GM21367 (cell line): ENCODE measurements around the gene FMNL1.

Experiments
- ATAC-seq: cut with Tn5 transposase; IDR thresholded peaks from one replicate; pipeline ENCODE4 v1.9.1; 2021; ENCODE audit not compliant: unreplicated experiment

FMNL1 gene

DNA sequence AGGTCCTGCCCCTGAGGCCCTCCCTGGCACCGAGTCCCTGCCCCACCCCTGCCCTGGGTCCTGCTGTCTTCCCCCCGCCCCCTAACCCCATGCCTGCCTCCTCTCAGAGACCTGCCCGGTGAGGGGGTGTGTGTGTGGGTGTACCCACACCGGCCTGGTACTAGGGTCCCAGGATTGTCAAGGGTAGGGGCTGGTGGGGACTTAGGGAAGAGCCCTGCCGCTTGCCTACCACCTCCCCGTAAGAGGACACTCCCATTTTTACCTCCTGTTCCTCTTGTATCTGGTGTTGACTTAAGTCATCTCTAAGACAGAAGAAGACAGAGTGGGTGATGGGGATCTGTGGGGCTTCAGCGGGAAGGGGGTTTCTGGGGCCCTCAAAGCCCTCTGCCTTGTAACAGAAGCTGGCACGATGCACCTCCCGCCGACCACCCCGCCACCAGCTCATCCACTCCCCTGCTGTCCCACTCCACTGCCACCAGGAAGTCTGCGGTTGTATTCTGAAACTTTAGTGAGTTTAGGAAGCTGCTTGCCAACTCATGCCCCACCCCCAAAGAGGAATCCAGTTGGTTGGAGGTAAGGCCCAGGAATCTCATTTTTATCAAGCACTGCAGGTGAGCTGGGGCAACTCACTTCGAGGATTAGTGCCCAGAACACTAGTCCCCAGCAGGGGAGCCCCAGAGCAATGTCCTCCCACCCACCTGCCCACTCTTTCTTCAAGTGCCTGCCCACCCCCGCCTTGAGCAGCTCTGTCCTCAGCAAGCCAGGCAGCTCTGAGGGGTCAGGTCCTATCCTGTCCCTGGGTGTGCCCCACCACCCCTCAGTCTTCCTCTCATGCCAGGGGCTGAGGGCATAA, 34.7 kb downstream of the FMNL1 start:
- ATAC-seq, result no peak

- ATAC-seq, result no peak
Observed at GRCh38 chr17:45257115-45257514, 35.4 kb downstream of the FMNL1 start.

GRCh38 chr17:45258981-45259380, 37.3 kb downstream of the FMNL1 start:
- no peak for ATAC-seq

GRCh38 chr17:45260204-45260783, 38.6 kb downstream of the FMNL1 start:
- no peak for ATAC-seq

GRCh38 chr17:45261577-45262515, 40.2 kb downstream of the FMNL1 start, which contains the start of gene SPATA32:
TSS of gene SPATA32 (minus strand) at chr17:45262094. CDS start at chr17:45262016, 78 bp downstream.
- no peak for ATAC-seq

DNA sequence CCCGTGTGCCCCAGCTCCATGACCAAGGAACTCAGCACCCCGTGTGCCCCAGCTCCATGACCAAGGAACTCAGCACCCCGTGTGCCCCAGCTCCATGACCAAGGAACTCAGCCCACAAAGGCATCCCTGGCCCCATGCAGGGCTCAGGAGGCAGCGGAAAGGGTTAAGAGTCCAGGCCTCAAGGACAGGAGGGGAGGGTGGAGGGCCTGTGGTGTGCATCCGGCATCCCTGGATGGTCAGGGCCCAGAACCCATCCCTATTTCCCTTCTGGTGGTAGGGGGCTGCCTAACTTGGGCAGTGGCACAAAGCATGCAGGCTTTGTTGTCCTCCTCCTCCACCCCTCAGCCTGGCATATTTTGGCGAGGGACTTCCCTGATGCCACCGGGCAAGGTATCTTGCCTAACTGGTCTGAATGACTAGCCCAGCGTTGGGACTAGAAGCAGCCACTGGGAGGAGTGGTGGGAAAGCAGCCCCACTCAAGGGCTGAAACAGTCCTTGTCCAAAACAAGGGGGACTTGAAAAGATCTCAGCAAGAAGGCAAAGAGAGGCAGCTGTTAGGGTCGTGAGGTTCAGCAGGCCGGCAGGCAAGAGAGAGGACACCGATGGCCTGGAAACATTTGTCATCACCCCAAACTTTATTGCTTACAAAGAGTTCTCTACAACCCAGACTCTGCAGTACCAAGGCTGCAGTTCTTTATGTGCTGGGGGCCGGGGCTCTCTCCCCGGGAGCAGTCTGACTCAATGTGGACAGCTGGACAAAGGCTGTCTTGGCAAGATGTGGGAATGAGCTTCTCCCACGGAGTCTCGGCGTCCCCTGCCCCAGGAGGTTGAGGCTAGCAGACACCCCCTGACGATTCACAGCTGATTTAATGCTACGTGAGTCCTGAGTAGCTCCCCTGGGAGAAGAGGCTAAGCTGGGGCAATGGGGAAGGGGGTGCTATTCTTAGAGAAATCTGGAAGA, 41.1 kb downstream of the FMNL1 start:
- no peak for ATAC-seq

DNA sequence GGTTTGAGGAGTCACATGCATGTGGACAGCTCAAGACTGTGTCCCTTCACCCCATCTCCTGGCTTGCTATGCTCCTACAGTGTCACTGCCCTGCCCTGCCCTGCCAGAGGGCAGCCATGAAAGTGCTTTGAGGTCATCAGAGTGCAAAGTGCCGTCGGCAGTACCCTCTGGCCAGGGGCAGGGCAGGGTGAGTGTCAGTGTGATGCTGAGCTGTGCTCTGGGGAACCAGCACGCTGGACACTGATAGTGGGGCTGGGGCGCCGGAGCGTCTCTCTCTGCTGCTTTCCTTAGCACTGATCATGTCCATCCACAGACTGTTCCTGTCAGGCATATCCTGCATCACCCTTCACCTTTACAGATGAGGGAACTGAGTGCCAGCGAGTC, 41.8 kb downstream of the FMNL1 start:
- ATAC-seq, result no peak

DNA sequence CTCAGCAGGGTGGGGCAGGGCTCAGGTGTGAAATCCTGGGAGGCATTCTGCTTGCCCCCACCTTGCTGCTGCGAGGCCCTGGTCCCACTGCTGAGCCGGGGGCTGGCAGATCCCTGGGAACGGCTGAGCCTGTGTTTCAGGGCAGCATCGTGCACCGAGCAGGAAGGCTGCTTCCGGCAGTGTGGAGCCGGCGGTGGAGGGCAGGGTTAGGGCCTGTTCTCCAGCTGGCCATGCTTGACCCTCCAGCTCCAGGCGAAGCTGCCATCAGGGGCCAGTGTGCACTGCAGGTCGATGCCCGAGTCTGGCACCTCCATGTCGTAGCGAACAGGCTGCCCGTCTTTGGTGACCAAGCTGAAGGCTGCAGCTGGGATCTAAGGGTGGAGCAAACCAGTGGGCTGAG, 42.7 kb downstream of the FMNL1 start:
- ATAC-seq, result no peak

DNA sequence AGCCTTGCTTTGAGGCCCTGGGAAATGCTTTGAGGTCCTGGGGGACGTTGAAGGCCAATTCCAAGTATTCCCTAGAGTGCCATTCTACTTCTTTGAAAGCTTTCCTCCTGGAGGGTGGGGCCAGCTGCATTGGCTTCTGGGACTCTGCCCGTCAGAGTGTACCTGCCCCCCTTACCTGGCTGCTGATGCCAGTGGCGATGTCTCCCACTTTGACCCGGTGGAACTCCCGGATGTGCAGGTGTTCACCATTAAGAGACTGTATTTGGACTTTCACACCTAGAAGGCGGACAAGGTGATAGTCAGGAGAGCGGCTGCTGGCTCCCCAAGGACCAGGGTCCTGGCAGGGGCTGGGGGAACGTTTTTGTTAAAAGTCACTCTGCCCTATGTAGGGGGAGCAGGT, 43.3 kb downstream of the FMNL1 start:
- ATAC-seq, result no peak

DNA sequence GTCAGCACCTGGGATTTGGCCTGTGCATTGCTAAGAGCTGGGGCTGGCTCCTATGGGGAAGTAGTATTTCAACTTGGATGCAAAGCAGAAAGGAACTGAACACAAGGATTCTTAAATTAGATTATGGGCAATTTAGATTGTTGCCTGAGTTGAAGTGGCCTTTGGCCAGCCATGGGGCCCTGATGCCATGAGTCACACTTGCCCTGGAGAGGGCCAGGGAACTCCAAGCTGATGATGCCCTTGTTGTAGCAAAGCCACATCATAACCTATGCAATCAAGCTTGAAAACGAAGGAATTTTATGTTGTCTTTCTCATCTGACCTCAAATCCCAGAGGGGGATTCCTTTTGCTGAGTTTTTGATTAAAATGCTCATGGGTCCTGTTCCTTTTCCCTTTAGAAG, 44.1 kb downstream of the FMNL1 start:
- no peak for ATAC-seq

GRCh38 chr17:45266372-45266926, 44.8 kb downstream of the FMNL1 start:
- ATAC-seq, result no peak

- no peak for ATAC-seq
Observed at GRCh38 chr17:45267436-45268055, 45.9 kb downstream of the FMNL1 start.

- no peak for ATAC-seq
Observed at GRCh38 chr17:45269912-45270311, 48.2 kb downstream of the FMNL1 start.

DNA sequence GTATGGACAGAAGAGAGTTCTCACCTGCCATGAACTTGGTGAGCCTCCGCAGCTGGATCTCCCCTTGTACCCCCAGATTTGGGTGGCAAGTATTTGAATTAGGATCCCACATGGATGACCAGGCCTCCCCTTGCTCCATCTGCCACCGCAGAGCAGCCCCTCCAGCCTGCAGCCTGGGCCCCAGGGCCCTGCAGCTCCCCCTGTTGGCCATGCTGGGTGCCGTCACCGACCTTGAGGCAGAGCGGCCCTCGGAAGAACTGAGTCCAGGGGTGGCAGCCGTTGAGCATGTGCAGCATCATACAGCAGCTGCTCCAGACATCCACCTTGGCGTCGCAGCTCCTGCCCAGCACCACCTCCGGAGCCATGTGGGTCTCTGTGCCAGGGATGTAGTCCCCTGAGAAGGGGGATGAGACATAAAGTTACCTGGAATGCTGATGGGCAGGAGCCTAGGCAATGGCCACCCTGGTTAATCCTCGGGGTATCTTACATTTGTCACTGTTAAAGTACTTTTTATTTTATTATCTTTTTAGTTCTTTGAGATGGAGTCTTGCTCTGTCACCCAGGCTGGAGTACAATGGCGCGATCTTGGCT, 49.2 kb downstream of the FMNL1 start:
- ATAC-seq, result no peak

- ATAC-seq, result no peak
Observed at GRCh38 chr17:45271603-45272002, 49.9 kb downstream of the FMNL1 start.

DNA sequence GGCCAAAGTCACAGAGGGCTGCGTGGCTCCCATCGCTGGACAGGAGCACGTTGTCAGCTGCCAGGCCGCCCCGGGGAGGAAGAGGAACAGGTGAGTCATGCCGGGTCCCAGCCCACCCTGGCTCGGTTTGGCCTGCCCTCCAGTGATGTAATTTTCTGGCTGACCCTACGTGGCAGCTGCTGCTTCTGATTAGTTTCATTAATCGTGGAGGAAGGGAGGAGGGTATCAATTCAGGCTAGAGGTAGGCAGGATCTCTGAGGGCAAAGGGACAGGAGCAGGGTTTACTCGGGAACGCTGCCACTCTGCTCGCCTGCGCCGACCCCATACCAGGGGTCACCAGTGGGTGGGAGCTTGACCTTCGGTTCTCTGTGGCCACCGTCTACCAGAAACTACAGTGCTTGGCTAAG, 51.9 kb downstream of the FMNL1 start:
- ATAC-seq, result no peak

- ATAC-seq, result no peak
Observed at GRCh38 chr17:45274033-45274432, 52.3 kb downstream of the FMNL1 start.

DNA sequence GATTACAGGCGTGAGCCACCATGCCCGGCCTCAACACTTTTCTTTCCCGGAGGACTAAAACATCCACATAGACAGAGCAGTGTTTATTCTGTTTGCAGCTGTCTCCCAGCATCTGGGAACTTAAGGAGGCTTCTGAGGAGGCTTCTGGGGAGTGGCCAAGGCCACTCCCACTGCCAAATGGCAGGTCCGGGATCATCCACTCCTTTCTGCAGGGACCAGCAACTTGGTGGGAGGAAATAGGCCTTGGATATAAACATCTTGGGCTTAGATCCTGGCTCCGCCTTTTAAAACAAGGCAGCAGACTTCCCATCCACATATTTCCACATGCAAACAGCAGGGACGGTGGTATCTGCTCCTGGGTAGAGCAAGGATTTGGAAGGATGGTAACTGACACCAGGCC, 54.3 kb downstream of the FMNL1 start:
- no peak for ATAC-seq

- no peak for ATAC-seq
Observed at GRCh38 chr17:45277216-45277849, 55.6 kb downstream of the FMNL1 start.
